K562 (cell line): Measurements from ENCODE around the gene IL36RN. TPM values are rescaled to one million over a fixed set of nuclear protein-coding genes. Genes with fewer than 3 reads are reported as not detected.

ENCODE experiments used
- ATF2 ChIP-seq: sonication (generic); formaldehyde crosslinking; IDR thresholded peaks from 2 replicates; pipeline ENCODE4 v1.8.1; 2022; ENCODE audit warnings: missing genetic modification reagents
- CGGBP1 ChIP-seq: fragments of 250-450 bp; sonication (Bioruptor Pico); IDR thresholded peaks from 2 replicates; pipeline ENCODE4 v1.9.0; 2021; ENCODE audit warnings: mild to moderate bottlenecking
- ZNF518B ChIP-seq: fragments of 250-450 bp; sonication (Bioruptor Pico); IDR thresholded peaks from 2 replicates; pipeline ENCODE4 v1.5.0; 2021; ENCODE audit warnings: mild to moderate bottlenecking, moderate library complexity
- ZNF639 ChIP-seq, 2 experiments: fragments of 200-800 bp in 1 of 2; sonication (Bioruptor generic) in 1 of 2; sonication (generic) in 1 of 2; formaldehyde crosslinking in 1 of 2; IDR thresholded peaks in 1 of 2; conservative IDR thresholded peaks in 1 of 2; 2 replicates each; pipeline versions ENCODE4 v1.5.0 to v1.6.1; 2016 to 2020; ENCODE audit warnings: missing compliant biosample characterization in 1 of 2, missing genetic modification characterization in 1 of 2, missing genetic modification reagents in 1 of 2
- polyA plus RNA-seq, 8 experiments: library from polyadenylated mRNA; depleted of rRNA in 4 of 8; stranded (reverse) in 5 of 8; unstranded in 3 of 8; fragments of >200 nt; fragmentation: Nextera tagmentation in 2 of 8; fragmentation: Illumina TruSeq in 1 of 8; extraction: Ambion mirVana in 2 of 8; extraction: Trizol in 1 of 8; gene quantifications; 2 replicates each; pipeline versions ENCODE4 v1.2.1 to v1.2.3, GENCODE V29; 2011 to 2014; ENCODE audit warnings: inconsistent platforms in 1 of 8, missing spikeins in 1 of 8
- total RNA-seq, 7 experiments: library from RNA; depleted of rRNA in 6 of 7; stranded (reverse); fragments of >200 nt in 6 of 7; fragmentation: Illumina TruSeq in 2 of 7; extraction: Trizol in 2 of 7; gene quantifications; 2 replicates each; pipeline versions ENCODE4 v1.2.1 to v1.2.3, GENCODE V29; 2011 to 2021; ENCODE audit warnings: low replicate concordance in 1 of 7

The IL36RN gene
- total and polyA plus RNA-seq, 9 of the 15 experiments (the other 6 are each of a cell fraction or from before 2014, with no cell fraction given): not detected

GRCh38 chr2:113088213-113088992, 29.4 kb downstream of the IL36RN start (continued):
- TF ChIP-seq ZNF639 (CRISPR knock-in tag; conservative IDR thresholded peaks at IDR 0.05 in 1 of 2, IDR thresholded peaks at IDR 0.05 in 1 of 2) (no peak), ZNF518B (CRISPR knock-in tag) (no peak), ATF2 (CRISPR knock-in tag) (no peak), CGGBP1 (CRISPR knock-in tag) (no peak)
